Measurements from ENCODE around the gene TAS2R43.
"Not testable (repeated sequence)": the region's sequence is repeated elsewhere in the genome, so short reads cannot be mapped to it uniquely, and the experiment has no call there.

Gene TAS2R43

GRCh38 chr12:11092128-11092527 lies at the start of gene TAS2R43:
Gene TAS2R43 (minus strand): TSS chr12:11092313. CDS start chr12:11092229, 84 bp downstream.
- DNase-seq: no peak

GRCh38 chr12:11136075-11136474 lies 44.0 kb upstream of the TAS2R43 start:
- no peak for DNase-seq

- DNase-seq: no peak
Measured at GRCh38 chr12:11134305-11134704, 42.2 kb upstream of the TAS2R43 start, which contains the start of gene TAS2R30. Gene TAS2R30 (minus strand): TSS chr12:11134644. CDS start chr12:11134244, 400 bp downstream.

- DNase-seq: no peak
Measured at GRCh38 chr12:11133816-11134215, 41.7 kb upstream of the TAS2R43 start.

DNA sequence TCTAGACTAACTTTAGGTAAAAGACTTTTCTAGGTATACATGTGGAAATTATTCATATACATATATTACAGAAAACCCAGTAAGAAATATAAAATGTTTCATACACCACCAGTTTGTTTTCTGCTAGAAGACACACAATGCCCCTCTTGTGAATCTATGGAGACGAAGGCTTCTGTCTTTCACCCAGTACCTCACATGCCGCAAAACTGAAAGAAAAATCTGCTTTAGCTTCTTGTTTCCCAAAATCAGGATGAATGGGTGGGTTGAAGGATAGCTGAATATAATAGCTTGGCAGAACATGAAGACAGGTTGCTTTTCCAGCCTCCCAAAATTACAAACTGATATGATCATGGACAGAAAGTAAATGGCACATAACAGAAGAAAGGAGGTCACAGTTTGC lies 41.0 kb upstream of the TAS2R43 start:
- no peak for DNase-seq

- DNase-seq: no peak
Measured at GRCh38 chr12:11130999-11131398, 38.9 kb upstream of the TAS2R43 start.

GRCh38 chr12:11130382-11130781 lies 38.3 kb upstream of the TAS2R43 start:
- DNase-seq: no peak

DNA sequence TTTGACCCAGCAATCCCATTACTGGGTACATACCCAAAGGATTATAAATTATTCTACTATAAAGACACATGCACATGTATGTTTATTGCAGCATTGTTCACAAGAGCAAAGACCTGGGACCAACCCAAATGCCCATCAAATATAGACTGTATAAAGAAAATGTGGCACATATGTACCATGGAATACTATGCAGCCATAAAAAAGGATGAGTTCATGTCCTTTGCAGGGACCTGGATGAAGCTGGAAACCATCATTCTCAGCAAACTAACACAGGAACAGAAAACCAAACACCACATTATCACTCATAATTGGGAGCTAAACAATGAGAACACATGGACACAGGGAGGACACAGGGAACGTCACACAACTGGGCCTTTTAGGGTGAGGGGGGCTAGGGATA lies 22.0 kb upstream of the TAS2R43 start:
- not testable (repeated sequence) for DNase-seq

- DNase-seq: not testable (repeated sequence)
Measured at GRCh38 chr12:11111213-11111612, 19.1 kb upstream of the TAS2R43 start.

- DNase-seq: no peak
Measured at GRCh38 chr12:11108862-11109261, 16.7 kb upstream of the TAS2R43 start.

DNA sequence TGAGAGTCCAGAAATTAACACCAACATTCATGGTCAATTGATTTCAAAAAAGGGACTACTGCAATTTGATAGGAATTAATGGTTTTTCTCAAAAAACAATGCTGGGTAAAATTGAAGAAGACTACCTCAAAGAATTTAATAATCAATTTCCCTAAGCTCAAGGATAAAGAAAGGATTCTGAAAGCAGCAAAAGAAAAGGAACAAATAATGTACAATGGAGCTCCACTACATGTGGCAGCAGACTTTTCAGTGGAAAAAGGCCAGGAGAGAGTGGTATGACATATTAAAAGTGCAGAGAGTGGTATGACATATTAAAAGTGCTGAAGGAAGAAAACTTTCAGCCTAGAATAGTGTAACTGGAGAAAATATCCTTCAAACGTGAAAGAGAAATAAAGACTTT lies 15.6 kb upstream of the TAS2R43 start:
- no peak for DNase-seq

GRCh38 chr12:11106288-11106687 lies 14.2 kb upstream of the TAS2R43 start:
- DNase-seq: no peak

GRCh38 chr12:11105546-11105945 lies 13.4 kb upstream of the TAS2R43 start:
- no peak for DNase-seq

DNA sequence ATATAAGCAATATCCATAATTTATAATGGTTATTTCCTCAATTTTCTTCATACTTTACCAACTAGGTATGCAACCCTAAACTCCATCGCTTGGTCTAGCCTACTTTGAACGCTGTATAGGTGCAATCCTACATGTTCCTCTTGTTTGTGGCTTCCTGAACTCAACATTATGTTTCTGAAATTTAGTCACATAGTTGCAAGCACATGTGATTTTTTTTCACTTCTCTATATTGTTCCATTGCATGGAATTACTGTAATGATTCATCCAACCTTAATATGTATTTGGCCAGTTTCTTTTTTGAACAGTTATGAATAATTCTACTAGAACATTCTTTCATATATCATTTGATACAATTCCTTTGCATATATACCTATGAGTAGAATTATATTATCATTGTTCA lies 2.8 kb upstream of the TAS2R43 start:
- DNase-seq: not testable (repeated sequence)

- DNase-seq: no peak
Measured at GRCh38 chr12:11089246-11089645, 2.9 kb downstream of the TAS2R43 start.

DNA sequence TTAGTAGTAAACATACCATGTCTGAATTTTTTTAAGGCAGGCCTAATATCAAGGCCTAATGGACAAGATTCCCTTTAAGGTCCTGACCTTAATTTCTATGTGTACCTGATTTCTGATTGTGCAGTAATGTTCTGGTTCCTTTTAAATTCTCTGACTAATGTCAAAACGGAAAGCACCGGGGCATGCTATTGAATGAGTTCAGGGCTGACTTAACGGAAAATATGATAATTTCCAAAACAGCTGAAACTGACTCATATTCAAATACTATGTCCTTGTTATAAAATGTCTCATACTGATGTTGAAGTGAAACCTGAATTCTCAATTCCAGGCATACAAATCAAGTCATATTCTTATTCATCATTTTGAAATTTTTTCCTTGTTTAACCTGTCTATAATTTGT lies 6.7 kb downstream of the TAS2R43 start:
- DNase-seq: no peak

- DNase-seq: no peak
Measured at GRCh38 chr12:11081987-11082386, 10.1 kb downstream of the TAS2R43 start.

GRCh38 chr12:11078246-11078645 lies 13.9 kb downstream of the TAS2R43 start:
- no peak for DNase-seq

GRCh38 chr12:11075642-11076041 lies 16.5 kb downstream of the TAS2R43 start:
- DNase-seq: no peak

DNA sequence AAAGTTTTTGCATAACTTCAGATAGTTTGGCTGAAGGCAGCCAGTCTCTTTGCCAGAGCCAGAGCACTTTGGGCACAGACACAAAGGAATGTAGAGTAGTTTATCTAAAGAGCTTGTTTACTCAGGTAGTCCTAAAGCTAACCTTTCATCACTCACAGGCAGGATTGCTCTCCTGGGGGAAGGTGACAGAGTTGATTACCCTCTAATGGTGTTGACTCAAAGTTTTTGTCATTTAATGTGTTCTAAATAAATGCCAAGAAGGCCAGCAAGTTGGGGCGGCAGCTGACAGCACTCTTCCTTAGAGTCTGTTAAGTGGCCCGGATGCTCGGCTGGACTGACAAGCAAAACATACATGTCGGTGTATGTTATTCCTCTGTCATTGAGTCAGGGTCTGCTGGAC lies 20.7 kb downstream of the TAS2R43 start:
- DNase-seq: no peak

GRCh38 chr12:11070999-11071398 lies 21.1 kb downstream of the TAS2R43 start:
- no peak for DNase-seq

DNA sequence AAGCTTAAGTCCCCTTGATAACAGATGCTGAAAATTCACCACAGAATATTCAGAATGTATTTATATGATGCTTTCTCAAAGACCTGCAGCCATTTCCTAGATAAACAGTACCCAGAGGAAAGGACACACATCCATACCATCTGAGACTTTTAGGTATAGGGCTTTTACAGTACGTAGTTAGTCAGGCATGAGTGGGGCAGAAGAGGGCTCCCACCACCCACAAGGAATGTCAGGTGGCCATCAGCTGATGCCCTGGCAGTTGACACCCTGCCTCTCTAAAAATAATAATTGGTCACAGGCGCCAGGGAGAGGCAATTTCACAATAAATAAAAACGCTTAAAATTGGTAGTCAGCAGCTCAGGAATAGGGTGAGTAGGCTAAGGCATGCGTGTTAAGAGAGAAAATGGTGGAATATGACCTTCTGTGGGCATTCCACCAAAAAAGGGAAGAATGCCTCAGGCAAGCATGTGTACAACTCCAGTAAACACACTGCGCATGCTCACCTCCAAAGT lies 22.2 kb downstream of the TAS2R43 start:
- DNase-seq: no peak

DNA sequence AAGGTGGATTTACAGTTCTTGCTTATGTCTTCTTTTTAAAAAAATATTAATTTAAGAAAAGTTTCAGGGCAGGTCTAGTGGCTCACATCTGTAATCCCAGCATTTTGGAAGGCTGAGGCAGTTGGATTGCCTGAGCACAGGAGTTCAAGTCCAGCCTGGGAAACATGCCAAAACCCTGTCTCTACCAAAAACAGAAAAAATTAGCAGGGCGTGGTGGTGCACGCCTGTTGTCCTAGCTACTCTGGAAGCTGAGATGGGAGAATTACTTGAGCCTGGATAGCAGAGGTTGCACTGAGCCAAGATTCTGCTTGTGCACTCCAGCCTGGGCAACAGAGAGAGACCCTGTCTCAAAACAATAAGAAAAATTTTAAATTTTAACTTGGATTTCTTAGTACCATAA lies 24.6 kb downstream of the TAS2R43 start:
- no peak for DNase-seq

- DNase-seq: not testable (repeated sequence)
Measured at GRCh38 chr12:11062194-11062593, 29.9 kb downstream of the TAS2R43 start, which contains the start of gene TAS2R46. Gene TAS2R46 (minus strand): TSS chr12:11062294. CDS start chr12:11062294, 0 bp downstream.

GRCh38 chr12:11059784-11060183 lies 32.3 kb downstream of the TAS2R43 start:
- no peak for DNase-seq

All from CD4-positive, alpha-beta T cell treated with Interleukin-1 beta for 1 hour (primary cell).